ENCODE results near the gene RAB33A. TPM values are rescaled to one million over a fixed set of nuclear protein-coding genes. Genes with fewer than 3 reads are reported as not detected.

Gene RAB33A
- total RNA-seq, 4 donors from 2014 or later = 1.5 to 3.0 (median 1.8) TPM; not detected in 1

DNA sequence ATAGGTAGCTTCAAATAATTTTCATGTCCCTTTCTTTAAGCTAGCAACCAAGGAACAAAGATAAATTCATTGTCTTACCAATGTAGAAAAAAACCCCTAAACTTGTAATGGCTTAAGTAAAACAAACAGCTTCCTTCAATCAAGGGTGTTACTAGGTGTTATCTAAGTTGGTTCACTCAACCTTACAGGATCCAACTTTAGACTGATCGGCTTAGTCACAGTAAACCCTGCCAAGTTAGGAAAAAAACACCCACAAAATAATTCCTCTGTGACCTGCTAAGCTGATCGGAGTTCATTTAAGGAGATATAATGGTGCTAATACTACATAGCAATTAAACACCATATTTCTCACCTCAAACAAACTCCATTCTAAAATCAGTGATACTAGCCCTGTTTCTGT, 16.2 kb upstream of the RAB33A start:
- H3K4me3 ChIP-seq = no peak overlapping the region
- no peaks in the 10 kb centered on the region for H3K36me3 ChIP-seq
- H3K27ac ChIP-seq = no peak overlapping the region
- H3K27me3 ChIP-seq = no peaks in the 10 kb centered on the region
- intact Hi-C loops (cut with DNase I; ENCODE audit: low total_unique reads) = no loop called here
- TF ChIP-seq POLR2A (IDR thresholded peaks at IDR 0.05) = no peak
- TF ChIP-seq, protein P1, sequence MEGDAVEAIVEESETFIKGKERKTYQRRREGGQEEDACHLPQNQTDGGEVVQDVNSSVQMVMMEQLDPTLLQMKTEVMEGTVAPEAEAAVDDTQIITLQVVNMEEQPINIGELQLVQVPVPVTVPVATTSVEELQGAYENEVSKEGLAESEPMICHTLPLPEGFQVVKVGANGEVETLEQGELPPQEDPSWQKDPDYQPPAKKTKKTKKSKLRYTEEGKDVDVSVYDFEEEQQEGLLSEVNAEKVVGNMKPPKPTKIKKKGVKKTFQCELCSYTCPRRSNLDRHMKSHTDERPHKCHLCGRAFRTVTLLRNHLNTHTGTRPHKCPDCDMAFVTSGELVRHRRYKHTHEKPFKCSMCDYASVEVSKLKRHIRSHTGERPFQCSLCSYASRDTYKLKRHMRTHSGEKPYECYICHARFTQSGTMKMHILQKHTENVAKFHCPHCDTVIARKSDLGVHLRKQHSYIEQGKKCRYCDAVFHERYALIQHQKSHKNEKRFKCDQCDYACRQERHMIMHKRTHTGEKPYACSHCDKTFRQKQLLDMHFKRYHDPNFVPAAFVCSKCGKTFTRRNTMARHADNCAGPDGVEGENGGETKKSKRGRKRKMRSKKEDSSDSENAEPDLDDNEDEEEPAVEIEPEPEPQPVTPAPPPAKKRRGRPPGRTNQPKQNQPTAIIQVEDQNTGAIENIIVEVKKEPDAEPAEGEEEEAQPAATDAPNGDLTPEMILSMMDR (IDR thresholded peaks at IDR 0.05) = no peak
- H3K9me3 ChIP-seq = no peaks in the 10 kb centered on the region
- DNase-seq = no peak
- H3K4me1 ChIP-seq = no peaks in the 10 kb centered on the region

DNA sequence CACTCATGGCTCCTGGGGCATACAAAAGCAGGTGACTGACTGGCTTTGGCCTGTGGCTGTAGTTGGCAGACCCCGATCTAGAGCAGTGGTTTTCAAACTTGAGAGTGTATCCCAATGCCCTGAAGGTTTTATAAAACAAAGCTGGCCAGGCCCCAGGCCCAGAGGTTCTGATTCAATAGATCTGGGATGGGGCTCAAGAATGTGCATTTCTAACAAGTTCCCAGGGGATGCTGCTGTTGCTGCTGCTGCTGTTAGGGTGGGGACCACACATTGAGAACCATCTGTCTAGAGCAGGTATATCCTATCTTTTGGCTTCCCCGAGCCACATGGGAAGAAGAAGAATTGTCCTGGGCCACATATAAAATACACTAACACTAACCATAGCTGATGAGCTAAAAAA, 13.5 kb upstream of the RAB33A start:
- DNase-seq = no peak
- H3K4me3 ChIP-seq = no peak overlapping the region
- H3K27me3 ChIP-seq = no peaks in the 10 kb centered on the region
- no peaks in the 10 kb centered on the region for H3K9me3 ChIP-seq
- no peaks in the 10 kb centered on the region for H3K36me3 ChIP-seq
- H3K4me1 ChIP-seq = no peaks in the 10 kb centered on the region
- no peak overlapping the region for H3K27ac ChIP-seq
- intact Hi-C loops (cut with DNase I; ENCODE audit: low total_unique reads) = no loop called here
- TF ChIP-seq, protein P1 (IDR thresholded peaks at IDR 0.05) = no peak
- no peak for TF ChIP-seq POLR2A (IDR thresholded peaks at IDR 0.05)

DNA sequence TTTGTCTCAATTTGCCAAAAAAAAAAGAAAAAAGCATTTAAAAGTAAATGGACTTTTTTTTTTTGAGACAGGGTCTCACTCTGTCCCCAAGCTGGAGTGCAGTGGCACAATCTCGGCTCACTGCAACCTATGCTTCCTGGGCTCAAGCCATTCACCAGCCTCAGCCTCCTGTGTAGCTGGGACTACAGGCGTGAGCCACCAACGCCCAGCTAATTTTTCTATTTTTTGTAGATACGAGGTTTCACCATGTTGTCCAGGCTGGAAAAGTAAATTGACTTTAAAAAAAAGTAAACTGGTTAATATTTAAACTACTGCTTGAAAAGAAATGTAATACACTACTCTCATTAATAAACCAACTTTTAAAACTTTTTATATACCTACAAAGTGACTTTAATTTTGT, 12.0 kb upstream of the RAB33A start:
- DNase-seq = no peak
- no peak overlapping the region for H3K4me3 ChIP-seq
- H3K4me1 ChIP-seq = no peaks in the 10 kb centered on the region
- no peak for TF ChIP-seq POLR2A (IDR thresholded peaks at IDR 0.05)
- TF ChIP-seq, protein P1 (IDR thresholded peaks at IDR 0.05) = no peak
- no peaks in the 10 kb centered on the region for H3K27me3 ChIP-seq
- no peak overlapping the region for H3K27ac ChIP-seq
- no peaks in the 10 kb centered on the region for H3K36me3 ChIP-seq
- H3K9me3 ChIP-seq = no peaks in the 10 kb centered on the region
- intact Hi-C loops (cut with DNase I; ENCODE audit: low total_unique reads) = no loop called here

DNA sequence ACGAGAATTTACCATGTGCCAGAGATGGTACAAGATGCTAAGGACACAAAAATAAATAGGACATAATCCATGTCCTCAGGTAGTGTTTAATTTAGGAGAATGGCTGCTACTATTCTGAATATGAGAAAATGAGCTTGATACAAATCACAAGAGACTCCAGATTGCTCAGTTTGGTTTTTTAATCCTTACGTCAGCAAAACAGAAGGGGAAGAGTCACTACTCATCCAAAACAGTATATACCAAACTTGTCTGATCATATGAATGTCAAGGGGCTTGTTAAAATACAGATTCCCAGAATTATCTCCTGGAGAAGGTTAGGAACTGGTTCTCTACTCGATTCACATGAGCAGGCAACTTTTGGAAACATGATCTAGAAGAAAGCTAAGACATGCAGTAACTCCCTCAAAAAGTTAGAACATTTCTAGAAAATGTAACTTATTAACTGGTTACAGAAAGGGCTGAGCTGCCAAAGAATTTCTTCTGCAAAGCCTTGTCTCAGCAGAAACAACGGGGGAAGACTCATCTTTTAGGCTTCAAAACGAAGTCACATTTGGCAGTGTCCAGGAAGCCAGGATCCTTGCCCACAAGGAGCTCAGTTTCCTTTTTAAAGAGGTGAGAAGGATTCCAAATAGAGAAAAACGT, 9.5 kb upstream of the RAB33A start:
- DNase-seq = no peak
- TF ChIP-seq, protein P1 (IDR thresholded peaks at IDR 0.05) = no peak
- no peak for TF ChIP-seq POLR2A (IDR thresholded peaks at IDR 0.05)
- no peak overlapping the region for H3K4me3 ChIP-seq
- H3K27me3 ChIP-seq = no peaks in the 10 kb centered on the region
- H3K9me3 ChIP-seq = no peaks in the 10 kb centered on the region
- H3K27ac ChIP-seq = no peak overlapping the region
- intact Hi-C loops (cut with DNase I; ENCODE audit: low total_unique reads) = no loop called here
- H3K4me1 ChIP-seq = no peaks in the 10 kb centered on the region
- H3K36me3 ChIP-seq = no peaks in the 10 kb centered on the region

DNA sequence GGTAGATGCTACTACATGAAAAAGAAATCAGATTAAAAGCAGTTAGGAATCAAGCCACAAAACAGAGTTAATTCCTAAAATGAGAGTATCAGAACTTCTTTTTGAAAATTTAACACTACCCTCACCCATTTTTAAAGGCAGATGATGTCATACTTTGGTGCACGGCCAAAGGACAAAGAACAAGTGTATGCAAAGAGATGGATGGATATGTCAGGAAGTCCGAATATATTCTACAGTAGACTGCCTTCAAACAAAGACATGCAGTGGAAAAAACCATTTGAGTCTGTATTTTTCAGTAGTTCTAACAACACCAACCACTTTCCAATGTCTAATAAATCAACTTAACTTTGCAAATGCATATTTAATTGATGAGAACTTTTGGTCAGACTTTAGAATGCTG, 8.4 kb upstream of the RAB33A start:
- no peaks in the 10 kb centered on the region for H3K4me1 ChIP-seq
- no peaks in the 10 kb centered on the region for H3K9me3 ChIP-seq
- DNase-seq = no peak
- intact Hi-C loops (cut with DNase I; ENCODE audit: low total_unique reads) = no loop called here
- no peaks in the 10 kb centered on the region for H3K36me3 ChIP-seq
- H3K27me3 ChIP-seq = no peaks in the 10 kb centered on the region
- H3K27ac ChIP-seq = no peak overlapping the region
- no peak overlapping the region for H3K4me3 ChIP-seq
- TF ChIP-seq, protein P1 (IDR thresholded peaks at IDR 0.05) = no peak
- TF ChIP-seq POLR2A (IDR thresholded peaks at IDR 0.05) = no peak
